Measurements from ENCODE around the gene PARVA.

DNA sequence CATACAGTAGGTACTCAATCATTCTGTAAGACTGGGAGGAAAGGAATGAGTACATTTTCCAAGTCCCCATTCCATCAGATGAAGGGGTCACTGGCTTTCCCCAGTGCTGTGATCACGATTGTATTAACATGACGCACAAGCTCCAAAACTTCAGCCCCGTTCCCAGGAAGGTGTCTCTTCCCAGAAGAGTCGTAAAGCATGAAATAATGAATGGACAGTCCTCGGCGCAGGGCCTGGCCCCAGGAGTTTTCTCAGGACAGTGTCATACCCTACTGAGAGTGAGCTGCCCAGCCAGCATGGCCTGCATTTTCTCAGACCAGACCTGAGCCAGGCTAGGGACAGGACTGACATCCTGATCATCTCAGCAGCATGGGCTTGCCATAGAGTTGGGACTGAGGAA lies 80.7 kb downstream of the PARVA start:
- no peak for TF ChIP-seq EZH2 (IDR thresholded peaks at IDR 0.05; ENCODE audit: low read depth)
- TF ChIP-seq, protein P1, sequence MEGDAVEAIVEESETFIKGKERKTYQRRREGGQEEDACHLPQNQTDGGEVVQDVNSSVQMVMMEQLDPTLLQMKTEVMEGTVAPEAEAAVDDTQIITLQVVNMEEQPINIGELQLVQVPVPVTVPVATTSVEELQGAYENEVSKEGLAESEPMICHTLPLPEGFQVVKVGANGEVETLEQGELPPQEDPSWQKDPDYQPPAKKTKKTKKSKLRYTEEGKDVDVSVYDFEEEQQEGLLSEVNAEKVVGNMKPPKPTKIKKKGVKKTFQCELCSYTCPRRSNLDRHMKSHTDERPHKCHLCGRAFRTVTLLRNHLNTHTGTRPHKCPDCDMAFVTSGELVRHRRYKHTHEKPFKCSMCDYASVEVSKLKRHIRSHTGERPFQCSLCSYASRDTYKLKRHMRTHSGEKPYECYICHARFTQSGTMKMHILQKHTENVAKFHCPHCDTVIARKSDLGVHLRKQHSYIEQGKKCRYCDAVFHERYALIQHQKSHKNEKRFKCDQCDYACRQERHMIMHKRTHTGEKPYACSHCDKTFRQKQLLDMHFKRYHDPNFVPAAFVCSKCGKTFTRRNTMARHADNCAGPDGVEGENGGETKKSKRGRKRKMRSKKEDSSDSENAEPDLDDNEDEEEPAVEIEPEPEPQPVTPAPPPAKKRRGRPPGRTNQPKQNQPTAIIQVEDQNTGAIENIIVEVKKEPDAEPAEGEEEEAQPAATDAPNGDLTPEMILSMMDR (conservative IDR thresholded peaks at IDR 0.05), result no peak
